A673 (cell line): ENCODE results near the gene HOXA4.

Experiments
- CTCF ChIP-seq: fragments of 300-800, 200-600 bp; sonication (generic); conservative IDR thresholded peaks from 2 replicates; pipeline ENCODE4 v1.5.1; 2017; ENCODE audit warnings: low read depth, mild to moderate bottlenecking, antibody characterized with exemption, low read length, moderate library complexity, mixed read lengths
- EZH2 ChIP-seq: fragments of 200-600 bp; sonication (generic); IDR thresholded peaks from 2 replicates; pipeline ENCODE4 v1.6.1; 2017; ENCODE audit warnings: borderline replicate concordance, low read depth, mild to moderate bottlenecking, mixed read lengths, antibody characterized with exemption, low read length; ENCODE audit not compliant: poor library complexity, severe bottlenecking

- no peak for TF ChIP-seq CTCF
- no peak for TF ChIP-seq EZH2
These were observed 39.5 kb downstream of the HOXA4 start for GRCh38 chr7:27091105-27091504.
